IMR-90 (cell line): ENCODE results near the gene WASHC4. TPM values are rescaled to one million over a fixed set of nuclear protein-coding genes. Genes with fewer than 3 reads are reported as not detected.

Experiments used
- ATAC-seq: fragments of 200-7000 bp; cut with Tn5 transposase; 2 replicates; pipeline ENCODE4 v1.9.1; 2020; ENCODE audit warnings: low read depth, mild to moderate bottlenecking, moderate library complexity
- BruUV-seq: library from RNA; stranded (reverse); fragments of 400-500 nt; replicated peaks from 2 replicates; lab custom pipeline; 2021; lab: Mats Ljungman, UMichigan
- CTCF ChIA-PET: fragments of 300-600 bp; formaldehyde crosslinking; extraction: SDS; loops from one replicate; lab custom pipeline; 2021; ENCODE audit warnings: antibody characterized with exemption; lab: Yijun Ruan, JAX
- POLR2A ChIA-PET: fragments of 300-600 bp; sonication (Branson Sonifier 250); formaldehyde crosslinking; loops from one replicate; lab custom pipeline; 2022; ENCODE audit warnings: antibody characterized with exemption; ENCODE audit not compliant: unreplicated experiment; lab: Charles Lee
- DNase-seq: peaks from one replicate; pipeline ENCODE4 v3.0.0; 2013
- H2AFZ ChIP-seq: replicated peaks from 2 replicates; pipeline ENCODE3; 2013; ENCODE audit warnings: low read length, mild to moderate bottlenecking; ENCODE audit not compliant: poor library complexity
- H2AK5ac ChIP-seq: 2 replicates; pipeline ENCODE4 v1.6.1; 2013; ENCODE audit warnings: low read depth, low read length, inconsistent platforms
- H2AK9ac ChIP-seq: replicated peaks from 2 replicates; pipeline ENCODE3; 2013; ENCODE audit warnings: mild to moderate bottlenecking, low read depth, low read length, moderate library complexity; ENCODE audit not compliant: poor library complexity
- H2BK120ac ChIP-seq: 2 replicates; pipeline ENCODE4 v1.6.1; 2013; ENCODE audit warnings: low read depth, low read length, inconsistent platforms
- H2BK15ac ChIP-seq: 3 replicates; pipeline ENCODE4 v1.6.1; 2013; ENCODE audit warnings: low read depth, low read length, inconsistent platforms
- H2BK20ac ChIP-seq: 2 replicates; pipeline ENCODE4 v1.6.1; 2013; ENCODE audit warnings: low read depth, mild to moderate bottlenecking, inconsistent platforms, low read length, moderate library complexity
- H2BK5ac ChIP-seq: 2 replicates; pipeline ENCODE4 v1.6.1; 2013; ENCODE audit warnings: mild to moderate bottlenecking, low read depth, low read length, inconsistent platforms; ENCODE audit not compliant: poor library complexity, severe bottlenecking
- H3K14ac ChIP-seq: replicated peaks from 2 replicates; pipeline ENCODE4 v1.6.1; 2013; ENCODE audit warnings: low read depth, low read length, inconsistent platforms
- H3K18ac ChIP-seq: 2 replicates; pipeline ENCODE4 v1.6.1; 2013; ENCODE audit warnings: low read depth, low read length, control low read depth
- H3K23ac ChIP-seq: 2 replicates; pipeline ENCODE4 v1.6.1; 2013; ENCODE audit warnings: low read depth, low read length, inconsistent platforms
- H3K27ac ChIP-seq: 2 replicates; pipeline ENCODE4 v1.5.1; 2013; ENCODE audit warnings: mild to moderate bottlenecking, control low read depth, low read length; ENCODE audit not compliant: insufficient read depth
- H3K27me3 ChIP-seq: 2 replicates; pipeline ENCODE4 v1.6.1; 2013; ENCODE audit warnings: low read length; ENCODE audit not compliant: control insufficient read depth, insufficient read depth
- H3K36me3 ChIP-seq: 2 replicates; pipeline ENCODE4 v1.6.1; 2013; ENCODE audit warnings: low read length, mixed read lengths; ENCODE audit not compliant: control insufficient read depth, insufficient read depth
- H3K4ac ChIP-seq: 2 replicates; pipeline ENCODE4 v1.6.1; 2013; ENCODE audit warnings: low read depth, low read length, inconsistent platforms
- H3K4me1 ChIP-seq: 2 replicates; pipeline ENCODE4 v1.6.1; 2013; ENCODE audit warnings: low read length, mixed read lengths; ENCODE audit not compliant: control insufficient read depth, insufficient read depth
- H3K4me2 ChIP-seq: 2 replicates; pipeline ENCODE4 v1.6.1; 2013; ENCODE audit warnings: low read depth, mild to moderate bottlenecking, control low read depth, low read length, moderate library complexity
- H3K4me3 ChIP-seq: 2 replicates; pipeline ENCODE4 v1.5.1; 2013; ENCODE audit warnings: low read depth, mild to moderate bottlenecking, control low read depth, low read length, moderate library complexity; ENCODE audit not compliant: insufficient read depth
- H3K56ac ChIP-seq: 2 replicates; pipeline ENCODE4 v1.6.1; 2013; ENCODE audit warnings: low read length, inconsistent platforms; ENCODE audit not compliant: insufficient read depth; ENCODE audit errors: extremely low read depth
- H3K79me1 ChIP-seq, 2 experiments: 2 replicates each; pipeline ENCODE4 v1.6.1; 2013; ENCODE audit warnings: low read length in 2 of 2, inconsistent platforms in 1 of 2, low read depth in 1 of 2
- H3K9ac ChIP-seq: 2 replicates; pipeline ENCODE4 v1.6.1; 2013; ENCODE audit warnings: low read depth, low read length, control low read depth
- H3K9me1 ChIP-seq: 2 replicates; pipeline ENCODE4 v1.6.1; 2013; ENCODE audit warnings: low read length, inconsistent platforms; ENCODE audit not compliant: insufficient read depth
- H3K9me3 ChIP-seq: 2 replicates; pipeline ENCODE4 v1.6.1; 2013; ENCODE audit warnings: low read length; ENCODE audit not compliant: control insufficient read depth, insufficient read depth
- H4K20me1 ChIP-seq: 2 replicates; pipeline ENCODE4 v1.6.1; 2013; ENCODE audit warnings: low read length, inconsistent platforms; ENCODE audit not compliant: insufficient read depth
- H4K5ac ChIP-seq: 2 replicates; pipeline ENCODE4 v1.6.1; 2013; ENCODE audit warnings: mild to moderate bottlenecking, low read depth, low read length, control low read depth
- H4K8ac ChIP-seq, 2 experiments: 2 replicates each; pipeline ENCODE4 v1.6.1; 2013; ENCODE audit warnings: low read depth in 2 of 2, low read length in 2 of 2, control low read depth in 1 of 2, inconsistent platforms in 1 of 2
- H4K91ac ChIP-seq: 2 replicates; pipeline ENCODE4 v1.6.1; 2013; ENCODE audit warnings: low read depth, low read length, inconsistent platforms; ENCODE audit not compliant: insufficient read depth
- MAFK ChIP-seq: IDR thresholded peaks from 2 replicates; pipeline ENCODE4 v1.6.1; 2012; ENCODE audit warnings: low read depth, low read length, improper control_type of control experiment
- MXI1 ChIP-seq: IDR thresholded peaks from 2 replicates; pipeline ENCODE4 v1.6.1; 2012; ENCODE audit warnings: low read depth, mild to moderate bottlenecking, low read length, moderate library complexity, borderline replicate concordance
- POLR2A ChIP-seq: IDR thresholded peaks from 2 replicates; pipeline ENCODE4 v1.6.1; 2012; ENCODE audit warnings: mild to moderate bottlenecking, low read depth, low read length
- USF2 ChIP-seq: fragments of 150-350 bp; IDR thresholded peaks from 2 replicates; pipeline ENCODE4 v1.6.1; 2017; ENCODE audit warnings: mild to moderate bottlenecking, antibody characterized with exemption, low read length, low read depth
- WGBS, 2 experiments: methylation state at CpG; one replicate each; pipeline versions ENCODE4 v1.1.5 to v1.1.7; 2013; ENCODE audit warnings: missing lambda C conversion rate in 2 of 2; ENCODE audit not compliant: insufficient read length in 1 of 2; ENCODE audit errors: extremely low coverage in 2 of 2; 5-methylcytosine and 5-hydroxymethylcytosine counted together
- dilution Hi-C: fragments of 300-500 bp; cut with HindIII; formaldehyde crosslinking; loops from one replicate; pipeline ENCODE4 v1.14.3; 2018; ENCODE audit warnings: low sequenced_read_pairs; ENCODE audit not compliant: unreplicated experiment
- in situ Hi-C: fragments of 300-500 bp; cut with MboI; formaldehyde crosslinking; loops from 3 replicates; pipeline ENCODE4 v1.14.3; 2019; ENCODE audit warnings: low sequenced_read_pairs, inconsistent platforms, mixed read lengths
- intact Hi-C: fragments of 100-400 bp; cut with micrococcal nuclease; formaldehyde crosslinking; loops from 2 replicates; pipeline ENCODE4 v1.10.0; 2022
- polyA plus RNA-seq, 3 experiments: library from polyadenylated mRNA; depleted of rRNA; stranded (reverse); fragments of >200 nt; gene quantifications; 2 replicates each; pipeline ENCODE4 v1.2.3, GENCODE V29; 2012; ENCODE audit warnings: low replicate concordance in 1 of 3
- total RNA-seq: library from RNA; depleted of rRNA; stranded (reverse); fragments of >200 nt; gene quantifications from 2 replicates; pipeline ENCODE4 v1.2.3, GENCODE V29; 2012

WASHC4 gene
- total and polyA plus RNA-seq, 2 of the 4 experiments (the other 2 are of a cell fraction): 16.4 to 47.0 TPM

- Histone ChIP-seq H2AK9ac (peak within 1 kb of the TSS; percentile 90), H3K27me3 (no peaks in the 10 kb centered on the region), H3K9me1 (peaks cover 5% of the 10 kb centered on the region), H3K36me3 (no peaks in the 10 kb centered on the region), H3K56ac (peak within 1 kb of the TSS; percentile 92), H3K18ac (peak within 1 kb of the TSS; percentile 74), H2BK5ac (peak within 1 kb of the TSS; percentile 4), H3K4ac (peak within 1 kb of the TSS; percentile 98), H3K23ac (peak within 1 kb of the TSS; percentile 93), H4K91ac (peak within 1 kb of the TSS; percentile 97), H3K79me1 (peaks cover 13 to 34% of the 10 kb centered on the region in 2 experiments; a peak in 3 of 4 replicates), H3K4me1 (peaks cover 4% of the 10 kb centered on the region), H2AFZ (peak within 1 kb of the TSS; percentile 91), H2AK5ac (peak within 1 kb of the TSS; percentile 46), H3K14ac (peak within 1 kb of the TSS; percentile 100), H2BK20ac (peak within 1 kb of the TSS; percentile 44), H3K9me3 (no peaks in the 10 kb centered on the region), H4K20me1 (no peaks in the 10 kb centered on the region), H3K4me2 (peak within 1 kb of the TSS; percentile 74), H4K5ac (peak within 1 kb of the TSS; percentile 56), H2BK15ac (peak within 1 kb of the TSS; percentile 9; the same call in 1 of the 3 replicates), H3K27ac (peak within 1 kb of the TSS; percentile 64), H4K8ac (peak within 1 kb of the TSS; percentile 76 to 92), H2BK120ac (peak within 1 kb of the TSS; percentile 80), H3K4me3 (peak within 1 kb of the TSS; percentile 59), H3K9ac (peak within 1 kb of the TSS; percentile 74)
- ChIA-PET POLR2A (interaction anchor here (0.6 to 1.3 kb wide), 5 partner anchors 13 to 639 kb away, joined by 3 to 4 read pairs (median 3); partner anchors contain the start of gene WASHC4), CTCF (interaction anchor here (0.6 to 1.0 kb wide), 2 partner anchors 24 to 31 kb away, joined by 3 read pairs; no protein-coding TSS in a partner anchor)
- ATAC-seq (peak; percentile 99), DNase-seq (peak; percentile 87)
- 11% methylated on average over 18 of the region's 75 CpGs; no CpG with 5 or more reads in 1 of the 2 experiments for WGBS, 2 experiments
- intact Hi-C loops: no loop called here
- in situ Hi-C loops: no loop called here
- TF ChIP-seq MXI1: peak; percentile 72; the same call in 1 of the 2 replicates
- TF ChIP-seq MAFK: no peak
- TF ChIP-seq USF2: 0 out of 2 replicates have a peak, but pooled peaks have one; percentile 6
- peak; percentile 83 for TF ChIP-seq POLR2A
- dilution Hi-C loops: no loop called here
- no TSS peak for BruUV-seq
These were observed 23.0 kb upstream of the WASHC4 start, which contains the start of gene ALDH1L2 for GRCh38 chr12:105084251-105085250. TSS of gene ALDH1L2 (minus strand) at chr12:105084458. CDS start at chr12:105084436, 22 bp downstream.
